GM18858 (cell line): ENCODE measurements around the gene POMT2.
"Not testable (repeated sequence)": the region's sequence is repeated elsewhere in the genome, so short reads cannot be mapped to it uniquely, and the experiment has no call there.

Experiments
- ATAC-seq: cut with Tn5 transposase; IDR thresholded peaks from one replicate; pipeline ENCODE4 v1.9.1; 2021; ENCODE audit not compliant: unreplicated experiment

The POMT2 gene

DNA sequence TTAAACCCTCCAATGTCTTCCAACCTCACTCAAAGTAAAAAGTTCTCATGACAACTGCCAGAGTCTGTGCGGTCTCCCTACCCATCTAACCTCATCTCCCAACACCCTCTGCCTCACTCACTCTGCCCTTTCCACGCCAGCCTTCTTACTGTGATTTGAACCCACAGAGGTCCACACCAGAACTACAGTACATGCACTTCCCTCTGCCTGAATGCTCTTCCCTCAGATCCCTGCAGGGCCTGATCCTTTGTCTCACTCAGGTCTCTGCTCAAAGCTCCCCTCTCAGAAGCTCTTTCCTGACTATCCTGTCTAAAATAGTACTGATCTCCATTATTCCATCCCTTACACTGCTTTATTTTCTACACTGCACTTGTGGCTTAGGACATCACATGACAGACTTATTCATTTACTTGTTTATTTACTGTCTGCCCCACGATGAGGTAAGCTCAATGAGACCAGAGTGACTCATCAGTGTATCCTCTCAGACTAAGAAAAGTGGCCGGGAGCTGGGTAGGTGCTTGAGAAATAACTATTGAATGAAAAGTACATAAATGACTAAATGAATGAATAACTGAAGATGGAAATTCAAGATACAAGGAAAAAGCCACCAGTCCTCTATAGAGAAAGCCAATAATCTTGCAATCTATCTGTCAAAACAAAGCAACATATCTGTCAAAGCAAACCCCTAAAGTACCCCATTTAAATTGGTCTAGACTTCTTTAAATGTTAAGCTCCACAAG is 17.1 kb downstream of the POMT2 start:
- peak; percentile 39 for ATAC-seq

DNA sequence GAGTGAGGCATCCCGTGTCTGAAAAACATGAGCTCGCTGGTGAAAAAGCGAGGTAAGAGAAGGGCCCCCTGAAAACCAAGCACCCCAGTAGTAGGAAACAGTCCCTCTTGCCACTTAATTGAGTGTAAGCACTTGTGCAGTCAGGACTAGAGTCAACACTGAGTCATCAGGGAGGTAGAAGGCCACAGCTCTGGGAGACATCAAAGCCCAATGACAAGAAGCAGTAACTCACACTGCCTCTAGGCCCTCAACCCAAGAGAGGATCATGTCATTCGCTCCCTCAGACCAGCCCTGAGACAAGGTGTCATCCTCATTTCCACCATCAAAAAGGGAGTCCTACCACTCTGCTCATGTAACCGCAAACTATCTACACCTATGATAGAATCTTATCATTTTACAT is 17.8 kb downstream of the POMT2 start:
- no peak for ATAC-seq

DNA sequence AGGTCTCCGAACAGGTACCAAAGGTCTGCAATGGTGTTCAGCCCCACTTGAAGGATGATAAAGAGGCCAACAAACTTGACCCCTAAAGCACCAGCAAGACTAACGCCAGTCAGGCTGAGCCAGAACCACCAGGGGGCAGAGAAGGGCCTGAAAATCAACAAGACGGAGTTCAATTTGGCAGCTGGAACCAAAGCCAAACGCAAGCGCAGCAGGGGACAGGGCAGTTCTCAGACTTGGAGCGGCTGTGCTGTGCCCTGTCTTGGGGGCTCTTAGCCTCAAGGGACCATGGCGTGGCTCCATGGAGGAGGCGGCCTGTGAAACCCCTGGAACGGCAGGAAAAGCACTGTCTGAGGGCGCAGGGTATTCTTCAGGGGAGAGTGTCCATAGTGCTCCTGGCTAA is 19.6 kb downstream of the POMT2 start:
- no peak for ATAC-seq

DNA sequence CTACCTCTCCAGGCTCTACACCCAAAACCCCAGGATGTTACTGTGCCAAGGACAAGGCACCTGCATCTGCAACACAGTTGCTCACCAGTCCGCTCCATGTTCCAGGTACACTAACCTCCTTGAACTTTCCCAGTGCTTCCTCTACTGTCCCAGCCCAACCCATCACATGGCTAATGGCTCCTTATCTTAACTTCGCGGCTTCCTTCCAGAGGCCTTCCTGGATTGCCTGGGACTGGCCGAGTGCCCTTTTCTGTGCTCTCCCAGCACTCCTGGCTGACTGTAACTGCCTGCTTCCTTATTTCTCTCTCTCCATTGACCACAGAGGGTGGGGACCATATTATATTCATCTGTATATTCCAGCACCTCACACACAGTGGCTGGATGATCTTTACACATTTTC is 20.9 kb downstream of the POMT2 start:
- no peak for ATAC-seq

DNA sequence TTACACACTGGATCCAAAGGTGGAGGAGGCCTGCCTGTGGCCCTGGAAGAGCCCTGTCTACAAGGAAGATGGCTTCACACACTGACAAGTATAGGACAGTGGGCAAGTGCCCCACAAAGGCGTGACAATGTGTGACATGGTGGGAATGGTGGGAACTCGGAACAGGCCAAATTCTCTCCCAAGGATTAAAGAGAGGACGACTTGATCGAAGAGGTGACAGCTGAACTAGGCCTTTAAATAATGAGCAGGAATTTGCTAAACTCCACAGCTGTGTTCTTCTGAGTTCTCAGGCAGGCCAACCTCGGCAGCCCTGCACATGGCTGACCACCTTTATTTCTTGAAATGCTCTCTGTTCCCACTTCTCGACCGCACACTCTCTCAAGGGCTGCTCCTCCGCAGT is 23.8 kb downstream of the POMT2 start:
- ATAC-seq, result no peak

DNA sequence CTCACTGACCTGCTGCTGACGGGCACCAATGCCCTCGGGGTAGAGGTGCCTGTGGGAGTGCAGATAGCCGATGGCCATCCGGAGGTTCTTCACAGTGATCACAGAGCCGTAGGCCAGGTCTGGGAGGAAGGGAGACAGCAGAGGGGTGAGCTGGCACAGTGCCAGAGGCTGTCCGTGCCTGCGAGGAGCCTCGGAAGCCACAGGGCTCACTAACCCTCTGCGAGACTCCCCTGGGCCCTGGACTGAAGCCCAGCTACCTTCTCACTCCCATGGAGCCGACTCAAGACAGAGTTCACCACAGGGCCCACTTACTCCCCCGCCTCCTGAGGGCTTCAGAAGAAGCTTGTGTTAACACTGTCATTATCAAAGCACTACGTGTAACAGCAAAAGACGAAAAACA is 24.5 kb downstream of the POMT2 start:
- ATAC-seq, result no peak

DNA sequence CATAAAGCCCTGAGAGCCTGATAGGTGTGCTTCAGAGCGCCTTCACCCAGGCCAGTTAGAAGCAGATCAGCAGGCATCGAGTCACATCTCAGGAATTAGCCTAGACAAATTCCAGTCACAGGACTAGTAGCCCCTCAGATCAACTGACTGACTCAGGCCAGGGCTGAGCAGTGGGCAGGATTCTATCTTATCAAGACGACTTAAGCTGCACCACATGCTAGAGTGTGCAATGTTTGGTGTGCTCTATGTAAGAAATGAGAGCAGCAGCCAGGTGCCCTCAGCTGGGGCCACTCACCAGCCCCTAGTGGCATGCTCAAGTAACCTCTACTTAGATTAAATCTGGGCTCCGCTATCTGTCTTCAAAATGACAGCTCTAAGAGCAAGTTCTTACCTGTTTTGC is 30.0 kb downstream of the POMT2 start:
- ATAC-seq, result no peak

DNA sequence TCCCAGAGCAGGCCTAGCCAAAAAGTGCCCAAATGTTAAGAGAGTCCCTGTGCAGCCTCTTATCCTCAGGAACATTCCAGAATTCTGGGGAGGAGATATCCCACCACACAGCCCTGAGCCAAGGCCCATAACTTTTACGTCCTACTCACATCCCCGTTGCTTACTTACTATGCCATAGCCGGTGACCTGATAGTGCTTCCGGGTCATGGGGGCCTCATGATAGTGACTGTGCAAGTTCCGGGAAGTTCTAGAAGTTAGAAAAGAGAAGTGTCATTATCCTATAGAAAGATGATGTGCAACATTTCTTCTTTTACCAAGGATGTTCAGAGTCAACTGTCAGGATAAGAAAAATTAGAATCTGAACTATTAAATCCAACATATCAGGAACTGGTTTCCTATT is 34.1 kb downstream of the POMT2 start:
- ATAC-seq, result no peak

DNA sequence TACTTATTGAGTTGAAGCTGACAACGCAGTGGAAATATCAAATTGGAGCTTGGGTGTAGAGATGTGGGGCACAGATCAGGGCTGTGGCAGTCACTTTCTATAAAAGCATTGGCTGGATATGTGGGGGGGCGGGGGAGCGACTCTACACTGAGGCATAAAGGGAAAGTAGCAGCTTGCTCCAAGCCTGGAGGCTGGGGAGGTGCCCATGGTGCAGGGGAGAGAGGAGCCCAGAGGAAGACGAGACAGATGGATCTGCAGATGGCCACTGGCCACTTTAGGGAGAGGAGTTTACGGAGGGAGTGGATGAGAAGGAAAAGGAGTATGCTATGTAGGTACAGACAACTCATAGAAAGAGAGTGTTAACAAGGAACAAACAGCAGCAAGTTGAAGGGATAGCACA is 36.2 kb downstream of the POMT2 start:
- no peak for ATAC-seq

DNA sequence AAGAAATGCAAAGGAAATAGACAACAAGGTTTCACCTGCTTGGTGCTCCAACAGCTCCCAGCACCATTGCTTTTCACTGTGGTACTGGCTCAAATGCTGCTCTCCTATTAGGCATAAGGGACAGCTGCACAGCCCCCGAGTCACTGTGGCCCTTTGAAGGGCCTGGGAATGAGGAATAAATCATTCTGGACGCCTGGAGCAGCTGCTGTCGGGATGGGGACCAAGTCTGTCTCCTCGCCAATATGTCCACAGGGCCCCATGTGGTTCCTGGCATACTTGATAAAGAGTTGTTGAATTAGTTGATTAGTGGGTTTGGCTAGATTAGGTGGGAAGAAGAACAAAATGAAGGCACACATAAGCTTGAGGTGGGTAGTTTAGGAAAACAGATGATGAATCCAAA is 36.6 kb downstream of the POMT2 start:
- ATAC-seq, result no peak

DNA sequence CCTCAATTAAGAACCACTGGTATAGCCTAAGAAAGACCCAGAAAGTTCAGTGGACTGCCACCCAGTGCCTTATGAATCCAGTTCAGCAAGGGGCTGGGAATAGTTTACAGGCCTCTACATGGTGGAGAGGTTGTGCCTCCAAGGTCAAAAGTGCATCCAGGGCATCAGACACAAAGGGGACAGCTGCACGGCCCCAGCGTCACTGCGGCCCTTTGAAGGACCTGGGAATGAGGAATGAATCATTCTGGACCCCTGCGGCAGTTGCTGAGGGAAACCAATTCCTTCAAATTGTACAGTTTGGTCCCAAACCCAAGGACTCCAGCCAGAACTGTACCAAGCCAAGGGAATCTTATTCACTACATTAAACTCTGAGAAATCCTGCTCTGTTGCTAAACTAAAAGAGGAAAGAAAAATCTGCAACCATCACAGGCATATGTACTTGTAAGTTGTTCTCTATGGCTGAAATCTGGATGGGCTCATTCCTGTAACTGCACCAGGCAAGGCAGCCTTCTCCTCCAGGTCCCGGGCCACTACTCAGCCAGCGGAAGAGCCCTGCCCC is 38.8 kb downstream of the POMT2 start:
- ATAC-seq, result no peak

DNA sequence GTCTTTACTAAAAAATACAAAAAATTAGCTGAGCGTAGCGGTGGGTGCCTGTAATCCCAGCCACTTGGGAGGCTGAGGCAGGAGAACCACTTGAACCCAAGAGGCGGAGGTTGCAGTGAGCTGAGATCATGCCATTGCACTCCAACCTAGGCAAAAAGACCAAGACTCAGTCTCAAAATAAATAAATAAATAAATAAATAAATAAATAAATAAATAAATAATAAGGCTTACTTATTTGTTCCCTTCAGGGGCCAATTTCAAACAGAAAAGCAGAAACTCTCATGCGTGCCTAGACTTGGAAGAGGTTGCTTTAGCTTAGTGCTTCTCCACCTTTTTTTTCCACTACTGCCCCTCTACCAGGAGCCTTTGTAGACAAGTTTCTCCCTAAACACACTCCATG is 39.8 kb downstream of the POMT2 start:
- not testable (repeated sequence) for ATAC-seq

DNA sequence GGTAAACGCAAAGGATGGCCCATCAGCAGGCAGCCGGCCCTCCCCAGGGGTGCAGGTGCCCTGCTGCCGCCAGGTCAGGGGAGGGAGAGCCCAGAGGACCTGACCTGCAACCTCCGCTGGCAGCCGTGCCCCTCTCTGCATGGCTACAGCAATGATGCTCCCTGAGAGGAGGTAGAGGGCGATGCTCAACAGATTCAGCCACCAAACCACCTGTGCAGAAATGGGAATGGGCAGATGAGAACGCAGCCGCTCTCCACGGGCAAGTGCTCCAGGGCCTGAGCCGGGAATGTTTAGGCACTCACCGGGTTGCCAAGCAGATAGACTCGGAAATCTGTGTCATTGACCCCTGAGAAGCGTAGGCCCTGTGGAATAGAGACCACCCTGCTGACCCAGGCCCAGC is 41.0 kb downstream of the POMT2 start:
- no peak for ATAC-seq

DNA sequence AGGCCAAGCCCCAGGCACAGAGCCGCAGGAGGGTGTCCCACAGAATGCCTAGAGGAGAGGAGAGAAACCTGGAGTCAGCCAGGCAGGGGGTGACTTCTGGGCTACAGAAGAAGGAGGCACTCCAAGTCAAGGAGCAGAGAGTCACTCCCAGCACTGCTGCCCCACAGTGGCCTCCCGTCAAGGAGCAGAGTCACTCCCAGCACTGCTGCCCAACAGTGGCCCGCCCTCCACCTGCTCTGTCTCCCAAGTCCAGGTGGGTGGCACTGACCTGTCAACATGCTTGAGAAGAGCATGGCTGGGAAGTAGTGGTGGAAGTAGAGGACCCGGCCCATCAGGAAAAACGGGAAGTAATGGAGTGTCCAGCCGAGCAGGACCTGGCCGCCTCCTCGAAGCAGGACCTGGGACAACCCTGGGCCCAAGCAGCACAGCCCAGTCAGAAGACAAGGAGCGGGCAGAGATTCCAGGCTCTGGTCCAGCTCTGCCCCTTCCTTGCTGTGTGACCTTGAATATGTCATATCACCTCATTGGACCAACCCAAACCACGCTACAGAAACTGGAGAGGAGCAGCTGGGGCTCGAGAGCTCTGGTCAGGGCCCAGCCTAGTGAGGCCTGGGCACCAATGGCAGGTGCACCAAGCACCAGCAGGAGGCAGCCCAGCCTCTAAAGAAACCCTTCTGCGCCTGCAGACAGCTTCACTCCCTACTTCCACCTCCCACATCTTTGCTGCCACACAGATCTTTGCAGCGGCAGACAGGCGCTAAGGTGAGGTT is 42.0 kb downstream of the POMT2 start:
- ATAC-seq, result no peak

DNA sequence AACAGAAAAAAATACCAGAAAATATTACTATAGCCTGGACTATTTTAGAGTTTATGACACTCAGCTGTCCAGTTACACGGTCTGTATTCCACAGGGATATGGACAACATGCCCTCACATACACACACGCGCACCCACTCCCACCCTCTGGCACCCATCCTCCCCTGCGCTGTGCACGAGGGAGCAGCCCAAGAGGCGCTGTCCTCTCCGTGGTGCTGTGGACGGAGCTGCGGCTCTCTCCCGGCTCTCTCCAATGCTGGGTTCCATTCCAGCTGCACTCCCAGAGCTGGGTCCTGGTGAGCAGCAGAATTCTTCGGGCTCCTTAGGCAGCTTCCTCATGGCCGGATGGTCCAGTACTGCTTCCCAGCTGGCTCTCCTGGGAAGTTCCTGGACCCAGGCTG is 43.7 kb downstream of the POMT2 start:
- ATAC-seq, result no peak

DNA sequence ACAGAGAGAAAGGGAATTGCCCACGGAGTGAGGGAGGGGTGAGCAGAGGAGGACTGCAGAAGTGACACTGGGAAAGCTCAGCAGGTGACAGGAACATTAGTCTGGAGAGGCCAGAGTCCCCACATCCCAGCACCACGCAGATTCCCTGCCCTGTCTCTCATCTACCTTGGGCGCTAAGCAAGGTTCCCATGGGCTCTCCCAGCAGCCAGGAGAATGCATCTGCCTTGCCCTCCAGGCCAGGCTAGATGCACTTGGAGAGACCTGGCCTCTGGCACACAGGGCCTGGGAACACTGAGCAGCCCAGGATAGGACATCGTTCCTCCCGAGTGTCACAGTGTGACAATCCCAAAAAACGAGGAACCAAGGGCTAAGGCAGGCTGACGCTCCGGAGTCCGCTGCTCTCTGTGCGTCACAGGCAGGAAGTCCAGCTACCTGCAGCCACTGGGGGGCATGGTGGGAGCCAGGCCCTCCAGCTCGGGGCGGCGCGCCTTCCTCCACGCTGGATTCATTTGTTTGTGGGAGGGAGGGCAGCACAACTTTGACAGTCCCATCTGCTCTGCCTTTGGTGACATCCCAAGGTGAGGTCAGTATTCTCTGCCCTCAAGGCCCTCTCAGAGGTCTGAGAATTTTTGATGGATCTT is 44.3 kb downstream of the POMT2 start:
- no peak for ATAC-seq

DNA sequence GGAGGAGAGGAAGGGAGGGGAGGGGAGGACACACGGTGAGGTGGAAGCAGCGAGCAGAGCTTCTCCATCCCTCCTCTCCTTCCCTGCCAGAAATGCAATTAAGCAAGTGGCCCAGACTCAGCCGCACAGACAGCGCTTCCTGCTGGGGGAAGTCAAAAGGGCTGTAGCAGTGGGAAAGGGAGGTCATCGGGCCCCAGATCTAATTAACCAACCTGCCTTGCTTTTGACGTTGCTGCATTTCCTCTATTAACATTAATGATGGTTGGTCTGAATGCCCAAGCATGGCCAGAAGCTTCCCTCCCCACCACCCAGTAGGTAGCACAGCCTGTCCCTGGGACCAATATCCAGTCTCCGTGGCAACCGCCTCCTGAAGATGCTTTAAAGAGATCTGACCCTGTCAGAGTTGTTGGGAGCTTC is 45.1 kb downstream of the POMT2 start:
- no peak for ATAC-seq

DNA sequence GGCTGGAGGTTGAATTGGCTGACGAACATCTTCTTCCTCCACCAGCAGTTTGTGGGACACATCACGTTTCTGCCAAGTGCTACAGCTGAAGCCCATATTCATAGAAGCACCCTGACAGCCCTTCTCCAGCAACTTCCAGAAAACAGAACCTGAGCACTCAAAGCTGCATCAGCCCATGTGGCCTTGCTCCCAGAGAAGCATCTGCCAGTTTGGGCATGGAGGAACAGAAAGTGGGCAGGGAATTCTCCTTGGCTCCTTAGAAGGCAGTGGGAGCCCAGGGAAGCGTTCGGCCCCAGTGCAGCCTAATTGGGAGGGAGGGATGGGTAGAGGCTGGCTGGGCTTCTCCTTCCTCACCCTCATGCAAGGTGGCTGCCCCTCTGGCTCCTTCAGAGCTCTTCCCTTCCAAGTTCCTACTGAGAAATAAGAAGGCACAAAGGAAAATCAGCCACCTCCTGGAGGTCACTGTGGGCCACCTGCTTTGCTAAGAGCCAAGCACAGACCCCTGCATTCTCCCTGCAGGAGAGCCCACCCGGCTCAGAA is 45.6 kb downstream of the POMT2 start:
- no peak for ATAC-seq

DNA sequence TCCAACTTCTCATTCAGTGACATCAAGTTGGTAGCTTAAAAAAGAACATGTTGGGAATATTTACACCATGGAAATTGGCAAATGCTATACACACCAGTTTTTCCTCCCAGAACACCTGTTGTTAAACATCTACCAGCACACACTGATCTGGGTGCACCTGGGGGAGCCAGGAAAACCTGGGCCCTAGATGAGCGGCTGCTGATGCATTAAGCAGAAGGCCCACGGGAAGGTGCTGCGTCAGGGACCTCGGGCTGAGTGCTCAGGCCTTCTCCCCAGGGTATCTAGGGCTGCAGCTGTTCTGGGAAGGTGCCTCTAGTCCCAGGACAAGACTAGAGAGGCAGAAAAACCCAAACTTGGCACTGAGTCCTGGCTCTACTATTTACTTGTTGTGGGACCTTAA is 46.9 kb downstream of the POMT2 start:
- no peak for ATAC-seq

DNA sequence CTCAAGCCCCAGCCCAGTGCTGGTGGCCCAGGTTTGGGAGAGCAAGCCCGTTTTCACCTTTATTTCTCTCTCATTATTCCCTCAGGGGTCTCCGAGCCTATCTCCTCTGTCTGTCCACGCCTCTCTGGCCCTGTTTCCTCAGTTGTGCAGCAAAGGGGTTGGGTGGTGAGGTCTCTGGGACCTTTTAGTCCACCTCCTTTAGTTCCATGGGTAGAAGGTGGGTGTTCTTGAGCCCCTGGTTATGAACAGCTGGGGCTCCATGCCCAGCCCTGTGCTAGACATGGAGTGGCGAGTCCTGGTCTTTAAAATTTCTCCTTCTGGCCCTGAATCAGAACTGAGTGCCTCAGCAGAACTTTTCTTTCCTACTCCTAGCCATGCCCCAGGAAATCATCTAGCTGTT is 48.4 kb downstream of the POMT2 start:
- no peak for ATAC-seq

DNA sequence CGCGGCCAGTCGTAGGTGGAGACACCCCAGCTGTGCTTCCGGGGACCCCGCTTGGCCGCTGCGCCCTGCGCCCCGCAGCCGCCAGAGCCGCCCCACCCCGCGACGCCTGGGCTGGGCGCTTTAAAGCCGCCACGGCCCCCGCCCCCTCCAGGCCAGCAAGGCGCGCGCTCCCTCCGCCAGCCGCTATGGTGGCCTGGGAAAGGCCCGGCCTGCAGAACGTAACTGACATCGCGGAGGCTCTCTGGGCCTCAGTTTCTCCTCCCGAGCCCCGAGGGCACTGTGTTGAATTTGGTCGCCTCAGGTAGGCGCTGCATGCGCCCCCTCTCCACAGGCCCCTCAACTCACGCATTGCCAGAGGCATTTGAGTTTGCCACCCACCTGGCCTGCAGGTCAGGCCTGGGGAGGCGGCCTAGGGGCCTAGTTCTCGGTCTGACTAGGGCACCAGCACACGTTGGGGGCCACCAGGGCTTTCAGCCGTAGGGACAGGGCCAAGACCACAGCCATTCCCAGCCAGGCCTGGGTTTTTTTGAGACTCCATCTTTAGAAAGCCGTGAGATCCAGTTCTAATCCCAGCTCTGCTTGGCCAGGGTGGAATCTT is 49.5 kb downstream of the POMT2 start, which contains the start of gene NGB:
Gene NGB (minus strand): TSS at position 94 of the 598 bp plus-strand sequence. CDS start 269 bp downstream, outside the sequence.
- ATAC-seq, result no peak
